Subcutaneous abdominal adipose tissue (tissue), 5 donors: ENCODE data around the gene VAV2.

ENCODE experiments used
- H3K27ac ChIP-seq: one replicate; pipeline ENCODE4 v1.7.0; 2013; ENCODE audit warnings: low read depth, mild to moderate bottlenecking, inconsistent platforms, low read length, moderate library complexity
- H3K27me3 ChIP-seq, 5 donors: one replicate each; pipeline ENCODE4 v1.7.0; 2013; ENCODE audit warnings: low read length in 5 of 5, inconsistent platforms in 1 of 5; ENCODE audit not compliant: control insufficient read depth in 5 of 5, insufficient read depth in 4 of 5
- H3K36me3 ChIP-seq, 5 donors: one replicate each; pipeline ENCODE4 v1.7.0; 2013; ENCODE audit warnings: low read length in 5 of 5; ENCODE audit not compliant: control insufficient read depth in 5 of 5, insufficient read depth in 5 of 5
- H3K4me1 ChIP-seq, 5 donors: one replicate each; pipeline ENCODE4 v1.7.0; 2013; ENCODE audit warnings: low read length in 5 of 5, mild to moderate bottlenecking in 3 of 5, moderate library complexity in 1 of 5; ENCODE audit not compliant: control insufficient read depth in 5 of 5, insufficient read depth in 5 of 5
- H3K4me3 ChIP-seq, 5 donors: one replicate each; pipeline ENCODE4 v1.7.0; 2013; ENCODE audit warnings: low read length in 5 of 5, low read depth in 1 of 5
- H3K9ac ChIP-seq, 5 donors: one replicate each; pipeline ENCODE4 v1.7.0; 2013; ENCODE audit warnings: low read length in 5 of 5, mild to moderate bottlenecking in 4 of 5, moderate library complexity in 3 of 5
- H3K9me3 ChIP-seq, 5 donors: one replicate each; pipeline ENCODE4 v1.7.0; 2013; ENCODE audit warnings: low read length in 5 of 5; ENCODE audit not compliant: control insufficient read depth in 5 of 5
- donor health status: healthy.
- donor health status: healthy.
- donor health status: healthy.
- donor health status: healthy.
- donor health status: healthy.

The VAV2 gene

DNA sequence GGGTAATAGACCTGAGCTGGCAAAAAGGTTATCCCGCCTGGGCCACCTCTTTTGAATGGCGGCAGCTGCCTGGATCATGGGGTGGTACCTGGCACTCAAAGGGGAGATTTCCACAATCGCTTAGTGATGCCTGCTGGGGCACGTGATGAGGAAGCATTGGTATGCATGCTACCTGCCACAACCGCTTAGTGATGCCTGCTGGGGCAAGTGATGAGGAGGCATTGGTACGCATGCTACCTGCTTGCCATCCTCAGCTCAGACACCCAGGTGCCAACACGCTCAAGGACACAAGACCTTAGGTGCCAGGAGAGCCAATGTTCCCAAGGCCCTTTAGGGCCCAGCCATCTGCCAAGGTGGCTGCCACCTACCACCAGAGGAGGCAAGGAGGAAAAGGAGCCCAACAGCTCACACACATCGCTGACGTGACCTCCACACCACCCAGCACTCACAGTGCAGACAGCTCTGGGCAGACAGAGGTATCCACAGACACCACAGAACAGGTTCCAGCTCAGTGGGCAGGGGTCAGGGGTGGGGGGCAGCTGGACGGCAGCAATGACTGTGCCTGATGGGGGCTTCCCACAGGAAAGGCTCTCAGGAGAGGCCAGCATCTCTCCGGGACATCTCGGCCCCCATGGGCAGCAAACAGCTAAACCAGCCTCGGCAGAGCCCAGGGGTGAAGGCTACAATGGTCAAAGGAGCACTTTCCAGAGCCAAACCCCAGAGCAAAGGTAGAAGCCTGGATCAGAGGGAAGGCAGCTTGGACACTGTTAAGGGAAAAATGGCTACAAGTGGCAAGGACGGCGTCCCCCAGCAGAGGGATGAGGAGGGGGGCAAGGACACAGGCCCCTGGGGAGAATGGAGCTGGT, 210.9 kb downstream of the VAV2 start:
- H3K4me1 ChIP-seq: peaks cover 0 to 6% (median 5%) of the 10 kb centered on the region in 5 donors
- H3K9ac ChIP-seq: no peak overlapping the region
- no peak overlapping the region for H3K27ac ChIP-seq
- H3K4me3 ChIP-seq: no peak overlapping the region
- no peaks in the 10 kb centered on the region for H3K9me3 ChIP-seq
- peaks cover 0 to 66% (median 21%) of the 10 kb centered on the region in 5 donors for H3K36me3 ChIP-seq
- no peaks in the 10 kb centered on the region for H3K27me3 ChIP-seq

DNA sequence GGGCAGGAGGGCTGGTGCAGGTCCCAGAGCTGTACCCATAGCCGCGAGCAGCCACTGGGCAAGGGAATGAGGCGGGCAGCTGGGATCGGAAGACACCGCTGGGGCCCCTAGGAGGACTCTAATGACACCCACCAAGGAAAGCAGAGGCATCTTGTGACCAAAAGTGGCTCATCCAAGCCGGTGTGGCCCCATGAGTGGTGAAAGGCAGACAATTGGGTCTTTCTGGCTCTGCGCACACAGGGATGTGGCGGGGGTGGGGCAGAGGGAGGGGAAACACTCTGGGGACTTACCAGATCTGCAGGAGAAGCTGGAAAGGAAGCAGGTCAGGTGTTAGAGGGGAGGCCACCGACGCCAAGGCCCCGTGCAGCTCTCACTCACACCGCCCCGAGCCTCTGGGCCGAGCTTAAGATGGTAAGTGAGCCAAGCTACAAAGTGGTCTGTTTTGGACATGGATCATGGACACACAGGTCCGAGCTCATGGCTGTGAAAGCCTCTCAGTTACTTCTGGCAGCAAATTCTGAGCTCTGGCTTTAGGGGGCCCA, 211.6 kb downstream of the VAV2 start:
- H3K4me1 ChIP-seq: no peaks in the 10 kb centered on the region
- no peak overlapping the region for H3K27ac ChIP-seq
- no peak overlapping the region for H3K9ac ChIP-seq
- H3K27me3 ChIP-seq: no peaks in the 10 kb centered on the region
- peaks cover 0 to 66% (median 18%) of the 10 kb centered on the region in 5 donors for H3K36me3 ChIP-seq
- H3K9me3 ChIP-seq: no peaks in the 10 kb centered on the region
- no peak overlapping the region for H3K4me3 ChIP-seq

- Histone ChIP-seq H3K27ac (no peak overlapping the region), H3K4me1 (no peaks in the 10 kb centered on the region), H3K36me3 (peaks cover 0 to 71% (median 24%) of the 10 kb centered on the region in 5 donors), H3K9me3 (no peaks in the 10 kb centered on the region), H3K27me3 (no peaks in the 10 kb centered on the region), H3K4me3 (no peak overlapping the region), H3K9ac (no peak overlapping the region)
These were observed 212.4 kb downstream of the VAV2 start for GRCh38 chr9:133779516-133780403.

DNA sequence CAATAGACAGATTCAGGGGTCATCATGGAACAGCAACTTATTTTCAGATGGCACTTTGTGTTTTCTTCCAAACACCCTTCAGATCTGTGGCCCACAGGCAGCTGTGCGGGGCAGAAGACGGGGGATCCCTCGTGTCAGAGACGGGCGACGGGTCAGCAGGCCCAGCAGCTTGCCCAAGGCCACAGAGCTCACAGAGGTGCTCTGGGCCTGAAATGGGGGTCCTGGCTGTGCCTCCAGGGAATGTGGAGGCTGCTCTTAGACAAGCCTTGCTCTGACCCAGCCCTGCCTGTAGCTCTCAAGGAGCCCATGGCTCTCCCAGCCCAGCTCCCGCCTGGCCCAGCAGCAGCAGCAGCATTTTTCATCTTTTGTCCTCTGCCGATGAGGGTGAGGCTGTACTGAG, 213.0 kb downstream of the VAV2 start:
- Histone ChIP-seq H3K27me3 (no peaks in the 10 kb centered on the region), H3K4me1 (no peaks in the 10 kb centered on the region), H3K27ac (no peak overlapping the region), H3K9me3 (peaks cover 0 to 6% (median 4%) of the 10 kb centered on the region in 5 donors), H3K36me3 (peaks cover 0 to 73% (median 31%) of the 10 kb centered on the region in 5 donors), H3K4me3 (no peak overlapping the region), H3K9ac (no peak overlapping the region)

GRCh38 chr9:133778336-133779013, 213.6 kb downstream of the VAV2 start:
- Histone ChIP-seq H3K4me1 (no peaks in the 10 kb centered on the region), H3K27me3 (no peaks in the 10 kb centered on the region), H3K9me3 (peaks cover 0 to 11% (median 4%) of the 10 kb centered on the region in 5 donors), H3K9ac (no peak overlapping the region), H3K4me3 (no peak overlapping the region), H3K36me3 (peaks cover 0 to 78% (median 37%) of the 10 kb centered on the region in 5 donors), H3K27ac (no peak overlapping the region)

GRCh38 chr9:133777871-133778270, 214.3 kb downstream of the VAV2 start:
- H3K9me3 ChIP-seq: peaks cover 0 to 11% (median 4%) of the 10 kb centered on the region in 5 donors
- H3K4me1 ChIP-seq: no peaks in the 10 kb centered on the region
- H3K27ac ChIP-seq: no peak overlapping the region
- H3K27me3 ChIP-seq: no peaks in the 10 kb centered on the region
- peaks cover 0 to 74% (median 37%) of the 10 kb centered on the region in 5 donors for H3K36me3 ChIP-seq
- H3K4me3 ChIP-seq: no peak overlapping the region
- H3K9ac ChIP-seq: no peak overlapping the region

DNA sequence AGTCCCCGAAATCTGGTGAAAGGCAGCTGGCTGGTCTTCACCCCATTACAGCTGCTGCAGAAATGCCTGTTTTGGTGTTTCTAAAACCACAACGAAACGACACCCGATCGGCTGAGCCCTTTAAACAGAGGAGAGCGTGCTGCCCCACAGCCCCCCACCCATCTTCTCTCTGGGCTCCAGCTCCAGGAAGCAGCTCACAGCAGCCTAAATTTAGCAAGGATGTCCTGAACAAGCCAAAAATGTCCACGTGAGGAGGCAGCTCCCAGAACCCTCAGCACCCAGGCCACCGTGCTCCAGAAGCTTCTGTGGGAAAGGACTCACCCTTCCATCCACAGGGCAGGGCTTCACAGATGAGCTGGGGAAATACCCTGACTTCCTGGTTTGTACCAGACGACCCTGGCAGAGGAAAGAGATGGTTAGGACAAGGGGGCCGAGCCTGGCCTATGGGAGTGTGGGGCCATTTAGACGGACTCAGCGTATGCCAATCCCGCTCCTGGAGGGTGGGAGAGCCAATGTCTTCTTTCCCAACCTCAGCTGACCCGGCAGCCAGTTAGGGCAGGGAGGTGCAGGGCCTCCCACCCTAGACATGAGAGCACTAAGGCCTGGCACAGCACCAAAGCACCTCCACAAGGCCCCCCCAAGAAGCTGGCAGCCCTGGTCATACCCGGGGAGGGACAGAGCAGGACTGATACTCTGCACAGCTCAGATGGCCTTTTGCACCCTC, 214.9 kb downstream of the VAV2 start:
- Histone ChIP-seq H3K36me3 (peaks cover 0 to 78% (median 37%) of the 10 kb centered on the region in 5 donors), H3K27me3 (no peaks in the 10 kb centered on the region), H3K4me1 (no peaks in the 10 kb centered on the region), H3K9ac (no peak overlapping the region), H3K27ac (no peak overlapping the region), H3K9me3 (peaks cover 0 to 11% (median 4%) of the 10 kb centered on the region in 5 donors), H3K4me3 (no peak overlapping the region)

- no peak overlapping the region for H3K27ac ChIP-seq
- no peak overlapping the region for H3K4me3 ChIP-seq
These were observed 215.9 kb downstream of the VAV2 start for GRCh38 chr9:133775951-133776905.

More at GRCh38 chr9:133775951-133776905, 215.9 kb downstream of the VAV2 start:
- Histone ChIP-seq H3K9me3 (peaks cover 0 to 11% (median 4%) of the 10 kb centered on the region in 5 donors), H3K9ac (no peak overlapping the region), H3K27me3 (no peaks in the 10 kb centered on the region), H3K36me3 (peaks cover 0 to 86% (median 41%) of the 10 kb centered on the region in 5 donors), H3K4me1 (no peaks in the 10 kb centered on the region)
